ENCODE results near the gene SERP2.

SERP2 gene

DNA sequence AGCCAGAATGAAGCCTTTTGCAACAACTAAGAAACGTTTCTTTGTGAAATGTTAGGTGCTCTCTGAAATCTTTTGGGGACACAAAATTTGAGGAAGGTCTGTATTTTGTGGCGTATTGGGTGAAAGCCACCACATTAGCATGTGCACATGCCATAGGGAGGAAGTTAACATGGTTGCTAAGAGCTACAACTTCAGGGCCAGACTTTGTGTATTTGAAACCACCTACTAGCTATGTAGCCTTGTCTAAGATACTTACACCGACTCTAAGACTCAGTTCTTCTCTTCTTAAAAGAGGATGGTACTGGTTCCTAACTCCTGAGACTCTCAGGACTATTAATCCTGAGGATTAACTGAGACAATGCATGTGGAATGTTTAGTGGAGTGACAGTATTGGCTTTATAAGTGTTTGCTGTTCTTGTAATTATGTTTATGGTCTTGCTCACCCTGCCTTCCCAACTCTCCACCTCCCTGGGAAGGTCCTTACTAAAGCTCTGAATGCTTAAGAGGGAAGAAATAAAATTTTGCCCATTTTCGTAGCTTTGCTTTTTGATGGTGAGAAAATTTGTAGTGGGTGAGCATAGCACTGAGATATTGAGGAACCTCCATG lies 15.5 kb downstream of the SERP2 start:
- no peak for DNase-seq

DNA sequence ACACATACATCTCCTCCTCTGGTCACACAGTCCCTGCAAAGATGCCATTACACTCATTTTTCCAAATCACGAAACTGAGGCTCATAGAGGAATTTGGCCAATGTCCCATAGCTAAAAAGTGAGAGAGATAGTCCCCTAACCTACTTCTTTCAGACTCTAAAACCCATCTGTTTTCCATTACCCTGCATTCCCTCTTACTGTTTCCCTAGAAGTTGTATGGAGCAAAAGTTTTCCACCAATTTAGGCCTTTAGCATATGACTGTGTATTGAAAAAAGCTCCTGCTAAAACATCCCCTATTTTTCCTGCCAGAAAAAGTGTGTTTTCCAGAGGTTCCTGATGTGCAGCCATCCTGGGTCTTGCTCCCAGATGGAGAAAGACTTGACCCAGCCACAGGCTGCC lies 16.3 kb downstream of the SERP2 start:
- no peak for DNase-seq

DNA sequence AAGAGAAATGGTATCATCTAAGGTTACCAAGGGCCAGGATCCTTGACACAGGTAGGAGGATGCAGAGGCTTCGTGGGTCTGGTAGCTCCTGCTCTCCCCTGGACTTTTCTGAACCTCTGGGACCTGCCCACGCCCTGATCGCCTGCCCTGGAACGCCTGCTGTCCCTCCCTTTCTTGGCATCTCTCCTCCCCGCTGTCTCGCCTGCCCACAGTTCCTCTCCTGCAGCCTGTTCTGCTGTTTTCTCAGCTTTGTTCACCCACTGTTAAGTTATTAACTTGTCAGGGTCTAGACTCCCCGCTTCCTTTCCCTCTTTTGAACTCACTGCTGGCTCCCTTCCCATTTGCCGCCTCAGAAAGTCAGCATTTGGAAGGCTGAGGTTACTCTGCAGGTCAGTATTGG lies 19.8 kb downstream of the SERP2 start:
- no peak for DNase-seq

DNA sequence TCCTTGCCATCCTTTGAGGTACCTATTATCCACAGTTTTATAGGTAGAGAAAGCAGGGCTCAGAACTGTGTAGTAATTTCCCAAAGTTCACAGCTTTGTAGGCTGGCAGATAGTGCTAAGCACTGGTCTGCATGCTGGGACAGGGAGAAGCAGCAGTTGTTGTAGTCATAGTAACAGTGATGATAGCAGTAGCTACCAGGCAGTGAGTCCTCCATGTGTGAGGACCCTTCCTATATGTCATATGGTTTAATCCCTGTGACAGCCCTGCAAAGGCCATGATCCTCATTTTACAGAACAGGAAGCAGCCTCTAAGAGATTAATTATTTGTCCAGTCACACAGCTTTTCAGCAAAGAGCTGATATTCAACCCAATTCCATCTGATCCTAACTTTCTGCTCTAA lies 21.0 kb downstream of the SERP2 start:
- DNase-seq = no peak

DNA sequence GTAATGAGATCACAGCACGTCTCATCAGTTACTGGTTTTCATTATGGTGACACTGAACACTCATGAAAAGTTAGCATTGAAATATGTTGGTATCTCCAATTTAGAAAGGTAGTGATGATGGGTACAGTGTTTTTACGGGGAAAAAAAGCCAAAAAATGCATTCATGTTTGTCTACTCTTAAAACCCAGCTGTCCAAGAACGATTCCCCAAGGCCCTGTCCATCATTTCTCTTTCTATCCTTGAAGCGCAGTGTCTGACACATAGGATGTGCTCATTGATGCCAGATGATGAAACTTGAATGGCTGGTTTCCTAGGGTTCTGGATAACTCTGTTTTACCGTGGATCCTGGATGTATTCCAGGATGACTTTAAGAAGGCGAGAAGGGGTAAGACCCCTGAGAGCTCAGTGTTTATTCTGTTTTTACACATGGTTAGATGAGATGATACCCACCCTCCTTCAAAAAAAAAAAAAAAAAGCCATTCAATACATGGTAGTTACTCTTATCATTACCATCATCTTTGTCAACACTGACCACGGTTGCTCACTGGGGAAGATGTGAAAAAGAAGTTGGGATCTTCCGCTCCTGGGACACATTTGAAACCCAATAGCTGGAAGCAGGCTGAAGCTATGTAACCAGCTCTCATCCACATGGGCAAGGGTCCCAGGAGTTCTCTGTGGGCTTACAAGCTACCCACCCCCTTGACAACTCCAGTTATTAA lies 22.5 kb downstream of the SERP2 start:
- DNase-seq = no peak

DNA sequence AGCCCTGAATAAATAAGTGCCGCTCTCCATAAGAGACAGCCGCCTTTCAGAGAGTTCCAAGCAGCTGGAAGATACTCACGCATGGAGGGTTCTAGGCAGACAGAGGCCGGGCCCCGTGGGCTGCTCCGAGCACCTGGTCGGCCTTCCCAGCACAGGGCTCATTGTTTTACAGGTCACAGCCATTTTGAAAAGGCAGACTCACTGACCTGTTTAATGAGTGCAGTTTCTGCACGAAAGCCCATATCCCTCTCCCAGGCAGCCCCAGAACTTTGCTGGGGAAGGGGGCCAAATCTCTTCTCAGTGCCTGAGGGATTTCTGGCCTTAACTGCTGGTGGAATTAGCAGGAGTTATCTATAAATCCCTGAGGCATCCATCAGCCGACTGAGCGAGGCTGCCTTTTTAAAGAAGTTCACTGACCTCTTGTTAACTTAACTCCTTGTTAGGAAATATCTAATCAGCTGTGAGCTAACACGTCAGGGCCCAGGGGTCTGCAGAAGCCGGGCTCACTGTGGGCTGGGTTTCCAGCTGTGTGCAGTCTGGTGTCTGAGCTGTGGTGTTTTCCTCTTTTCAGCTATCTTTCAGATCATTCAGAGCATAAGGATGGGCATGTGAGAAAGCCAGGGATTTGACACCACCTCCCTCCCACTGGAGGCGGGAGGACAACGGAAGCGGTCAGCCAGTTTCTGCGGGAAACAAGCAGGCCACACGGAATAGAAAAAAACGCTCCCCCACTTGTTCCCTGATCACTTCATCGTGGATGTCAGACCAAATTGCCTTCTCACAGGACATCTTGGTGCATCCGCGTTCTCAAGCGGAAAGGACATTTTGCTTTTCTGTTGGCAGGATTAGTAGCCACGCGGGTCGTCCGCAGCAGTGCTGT lies 23.3 kb downstream of the SERP2 start:
- DNase-seq = no peak

DNA sequence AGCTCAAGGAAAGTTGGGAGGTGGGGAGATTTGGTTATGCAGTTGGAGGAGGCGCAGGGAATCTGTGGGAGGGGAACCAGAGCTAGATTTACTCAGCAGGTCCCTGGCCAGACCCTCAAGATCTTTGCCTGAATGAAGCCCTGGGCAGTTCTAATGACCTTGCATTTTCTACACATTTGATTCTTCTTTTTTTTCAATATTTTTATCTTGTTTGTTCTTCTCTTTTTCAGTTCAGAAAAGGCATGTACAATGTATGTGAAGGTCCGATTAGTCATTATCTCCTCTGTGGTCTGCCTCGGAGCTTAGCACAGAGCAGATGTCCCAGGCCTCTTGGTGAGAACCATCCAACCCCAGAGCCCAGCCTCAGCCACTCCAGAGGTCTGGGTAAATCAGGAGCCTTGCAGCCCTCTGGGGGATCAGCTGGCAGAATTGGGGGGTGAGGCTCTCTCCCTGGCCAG lies 24.2 kb downstream of the SERP2 start:
- DNase-seq = no peak

DNA sequence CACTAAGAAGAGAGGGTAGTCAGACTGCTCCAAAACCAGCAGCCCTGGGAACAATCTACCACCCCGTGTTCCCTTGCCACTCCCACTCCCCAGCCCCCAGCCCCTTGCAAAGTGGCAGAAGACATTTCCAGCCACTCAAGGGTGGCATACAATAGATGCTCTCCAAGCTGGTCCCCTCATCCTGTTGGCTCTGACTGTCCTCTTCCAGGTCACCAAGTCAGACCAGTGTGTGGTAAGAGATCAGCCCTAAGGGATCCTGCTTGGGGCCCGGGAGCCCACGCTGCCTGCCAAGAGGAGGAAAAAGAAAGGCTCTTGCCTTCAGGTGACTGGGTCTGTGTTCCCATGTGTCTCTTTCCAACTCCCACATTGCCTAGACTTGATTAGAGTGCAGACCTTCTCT lies 25.0 kb downstream of the SERP2 start:
- no peak for DNase-seq

DNA sequence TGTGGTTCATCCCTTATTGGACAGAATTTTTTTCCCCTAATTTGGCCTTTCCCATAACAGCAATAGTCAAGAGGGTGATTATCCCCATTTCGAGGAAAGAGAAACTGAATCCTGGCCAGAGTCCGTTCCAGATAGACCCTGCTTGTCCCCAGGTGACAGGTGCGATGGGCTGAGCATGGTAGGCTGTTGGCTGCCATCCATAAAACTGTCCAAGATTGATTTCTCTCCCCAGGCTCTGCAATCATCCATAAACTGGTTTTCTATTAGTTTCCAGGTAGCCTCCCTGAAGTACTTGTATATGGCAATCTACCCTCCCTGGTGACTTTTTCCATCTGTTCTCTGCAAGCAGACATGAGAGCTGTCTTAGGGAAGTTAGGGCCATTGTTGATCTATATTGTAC lies 25.4 kb downstream of the SERP2 start:
- no peak for DNase-seq

DNA sequence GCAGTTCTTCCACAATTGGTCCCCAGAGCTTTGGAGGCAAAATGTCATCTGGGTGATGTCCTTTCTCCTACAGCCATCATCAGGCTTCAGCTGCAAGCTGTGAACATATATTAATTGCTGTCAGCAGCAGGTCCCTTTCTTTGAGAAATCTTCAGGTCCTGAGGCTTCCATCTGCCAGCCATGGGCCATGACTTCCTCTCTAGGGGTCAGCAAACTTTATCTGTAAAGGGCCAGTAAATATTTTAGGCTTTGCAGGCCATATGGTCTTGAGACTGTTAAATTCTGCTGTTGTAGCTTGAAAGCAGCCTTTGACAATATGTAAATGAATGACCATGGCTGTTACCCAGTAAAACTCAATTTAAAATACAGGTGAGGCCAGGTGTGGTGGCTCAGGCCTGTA lies 27.1 kb downstream of the SERP2 start:
- DNase-seq = no peak

DNA sequence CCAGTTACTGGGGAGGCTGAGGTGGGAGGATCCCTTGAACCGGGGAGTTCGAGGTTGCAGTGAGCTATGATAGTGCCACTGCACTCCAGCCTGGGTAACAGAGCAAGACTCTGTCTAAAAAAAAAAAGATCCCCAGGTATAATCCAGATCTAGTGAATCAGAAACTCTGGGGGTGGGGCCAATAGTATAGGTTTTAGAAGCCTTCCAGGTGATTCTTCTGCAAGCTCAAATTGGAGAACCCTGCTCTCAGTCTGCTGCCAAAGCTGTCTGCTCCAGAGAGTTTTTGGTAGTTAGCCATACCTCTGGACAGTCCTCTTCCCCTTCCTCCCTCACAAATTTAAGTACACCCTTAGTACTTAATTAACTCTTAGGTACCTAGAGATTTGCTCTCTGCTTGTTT lies 28.0 kb downstream of the SERP2 start:
- DNase-seq = no peak

DNA sequence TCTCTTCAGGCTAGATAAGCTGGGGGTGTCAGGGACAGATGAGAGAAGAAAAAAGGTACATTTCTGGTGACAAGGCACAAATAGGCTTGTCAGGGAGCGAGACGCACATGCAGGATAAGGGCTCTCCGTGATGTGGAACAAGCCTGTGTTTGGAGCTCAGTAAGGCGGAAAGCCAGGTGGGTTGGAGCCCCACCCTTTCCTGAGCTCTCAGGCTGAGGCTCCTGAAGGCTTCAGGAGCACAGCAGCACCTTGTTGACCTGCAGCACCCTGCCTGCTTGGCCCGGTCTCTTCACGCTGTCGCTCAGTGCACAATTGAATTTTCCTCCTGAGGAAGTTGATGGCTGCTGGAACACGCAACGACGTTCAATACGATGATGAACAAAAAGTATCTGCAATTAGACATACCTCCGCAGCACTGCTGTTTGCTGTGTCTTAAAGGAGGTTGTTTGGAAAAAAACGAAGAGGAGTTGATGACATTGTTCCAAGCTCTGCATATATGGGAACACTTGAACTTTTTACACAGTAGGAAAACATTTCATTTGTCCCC lies 29.3 kb downstream of the SERP2 start:
- no peak for DNase-seq

DNA sequence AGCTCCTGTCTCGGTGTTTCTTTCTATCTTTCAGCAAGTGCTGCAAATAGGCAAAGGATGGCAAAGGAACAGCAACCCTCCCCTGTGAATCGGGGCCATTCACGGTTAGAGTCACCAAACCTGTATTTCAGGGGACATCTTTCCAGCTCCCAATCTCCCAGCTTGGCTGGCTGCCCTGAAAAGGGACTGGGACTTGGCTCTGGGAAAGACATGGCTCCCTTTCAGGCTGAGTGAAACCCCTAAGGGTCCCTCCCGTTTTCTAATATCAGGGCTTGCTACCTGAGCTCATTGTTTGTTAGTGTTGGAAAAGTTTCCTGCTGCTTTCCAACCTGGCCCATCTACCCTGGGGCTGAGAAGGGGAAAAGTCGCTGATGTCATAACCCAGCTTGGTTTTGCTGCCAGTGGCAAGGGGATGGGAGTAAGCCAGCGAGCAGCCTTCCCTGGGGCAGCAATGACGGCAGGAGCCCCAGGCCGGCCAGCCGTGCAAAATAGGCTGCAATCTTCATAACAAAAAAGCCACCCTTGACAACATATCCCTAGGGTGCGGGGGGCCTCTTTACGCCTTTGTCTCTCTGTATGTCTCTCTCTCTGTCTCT lies 29.9 kb downstream of the SERP2 start:
- no peak for DNase-seq

DNA sequence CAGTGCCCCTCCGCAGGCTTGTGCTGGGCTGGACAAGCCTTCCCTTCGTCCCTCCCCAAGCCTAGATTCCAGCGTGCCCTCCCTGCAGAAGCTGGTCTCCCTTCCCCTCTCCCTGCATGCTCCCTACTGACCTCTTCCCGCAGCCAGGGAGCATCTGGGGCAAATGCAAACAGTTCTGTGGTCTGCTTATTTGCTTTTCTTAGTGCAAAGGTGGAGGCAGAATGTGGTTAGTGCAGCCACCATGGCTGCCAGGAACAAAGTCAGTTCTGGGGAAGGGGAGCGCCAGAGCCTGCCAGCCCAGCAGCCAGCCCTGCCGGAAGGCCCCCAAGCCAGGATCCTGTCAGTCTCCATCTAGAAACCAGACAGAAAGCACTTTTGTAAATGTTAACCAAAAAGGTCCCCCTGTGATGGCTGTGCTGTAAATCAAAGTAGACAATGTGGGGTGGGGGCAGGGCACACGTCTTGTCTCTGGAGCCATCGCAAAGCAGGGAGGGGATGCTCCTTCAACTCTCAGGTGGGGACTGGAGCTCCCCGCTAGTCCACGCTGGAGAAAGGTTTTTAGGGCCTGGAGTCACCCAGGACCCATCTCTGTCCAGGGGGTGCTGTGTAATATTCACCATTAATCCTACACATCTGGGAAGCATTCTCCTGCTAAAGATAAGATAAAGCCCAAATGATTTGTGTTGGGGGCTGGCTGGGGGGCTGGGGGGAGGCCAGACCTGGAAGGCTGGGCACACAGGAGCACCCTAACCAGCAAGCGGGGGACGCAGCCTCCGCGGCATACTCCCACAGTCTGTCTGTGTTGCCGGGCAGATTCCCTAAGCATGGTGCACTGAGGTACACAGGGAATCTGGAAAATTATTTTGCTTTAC lies 30.9 kb downstream of the SERP2 start:
- no peak for DNase-seq

DNA sequence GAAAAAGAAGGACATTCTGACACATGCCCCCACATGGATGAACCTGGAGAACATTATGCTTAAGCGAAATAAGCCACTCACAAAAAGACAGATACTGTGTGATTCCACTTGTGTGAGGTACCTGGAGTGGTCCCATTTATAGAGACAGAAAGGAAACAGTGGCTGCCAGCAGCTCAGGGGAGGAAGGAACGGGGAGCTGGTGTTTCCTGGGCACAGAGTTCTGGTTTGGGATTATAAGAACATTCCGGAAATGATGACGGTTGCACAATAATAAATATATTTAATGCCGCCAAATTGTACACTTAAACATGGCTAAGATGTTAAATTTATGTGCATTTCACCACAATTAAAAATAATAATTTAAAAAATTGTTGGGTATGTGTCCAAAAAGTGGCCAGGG lies 33.0 kb downstream of the SERP2 start:
- DNase-seq = no peak

DNA sequence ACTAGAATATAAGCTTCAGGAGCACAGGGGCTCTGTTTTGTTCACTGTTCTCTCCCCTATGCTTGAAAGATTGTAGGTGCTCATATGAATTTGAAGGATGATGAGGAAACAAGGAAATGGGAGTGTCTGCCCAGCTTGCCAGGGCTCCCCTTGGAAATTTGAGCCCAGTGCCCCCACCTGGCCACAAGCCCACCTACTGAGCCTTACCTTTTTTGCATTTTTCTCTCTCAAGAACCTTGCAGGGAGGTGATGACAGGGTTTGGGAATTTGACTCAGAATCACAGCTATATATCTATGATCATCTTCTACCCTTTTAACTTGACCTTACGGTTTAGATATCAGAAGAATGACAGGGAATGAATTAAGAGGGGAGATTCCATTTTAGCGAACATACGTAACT lies 33.8 kb downstream of the SERP2 start:
- peak; percentile 14 for DNase-seq

DNA sequence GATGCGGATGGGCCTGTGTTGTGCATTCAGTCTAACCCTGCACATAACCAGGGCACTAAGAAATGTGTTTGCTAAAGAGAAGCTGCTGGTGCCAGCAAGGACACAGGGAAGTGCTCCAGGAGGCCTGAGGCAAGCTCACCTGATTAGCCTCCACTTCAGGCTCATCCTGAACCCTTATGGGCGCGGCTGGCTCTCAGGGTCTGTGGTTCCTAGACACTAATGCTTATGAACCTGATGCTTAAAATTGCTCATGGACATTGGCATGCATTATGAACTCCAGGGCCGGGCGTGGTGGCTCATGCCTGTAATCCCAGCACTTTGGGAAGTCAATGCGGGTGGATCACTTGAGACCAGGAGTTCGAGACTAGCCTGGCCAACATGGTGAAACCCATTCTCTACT lies 34.3 kb downstream of the SERP2 start:
- peak; percentile 29 for DNase-seq

DNA sequence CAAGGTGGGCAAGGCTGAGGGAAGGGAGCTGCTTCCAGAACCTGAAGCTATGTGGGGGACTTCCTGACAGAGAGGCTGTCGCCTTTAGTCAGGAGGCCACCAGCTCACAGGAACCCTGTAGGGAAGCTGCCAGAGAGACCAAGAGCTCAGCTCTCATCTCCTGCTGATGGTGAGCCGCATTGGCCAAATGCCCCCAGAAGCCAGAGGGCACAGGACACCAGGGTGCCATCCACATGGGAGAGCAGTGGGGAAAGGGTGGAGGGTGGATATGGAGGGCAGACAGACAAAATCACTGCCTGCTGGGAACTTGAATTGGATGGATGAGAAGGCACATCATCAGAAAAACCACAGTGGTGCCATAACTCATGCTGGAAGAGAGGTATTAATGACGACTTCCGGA lies 36.0 kb downstream of the SERP2 start:
- DNase-seq = no peak

DNA sequence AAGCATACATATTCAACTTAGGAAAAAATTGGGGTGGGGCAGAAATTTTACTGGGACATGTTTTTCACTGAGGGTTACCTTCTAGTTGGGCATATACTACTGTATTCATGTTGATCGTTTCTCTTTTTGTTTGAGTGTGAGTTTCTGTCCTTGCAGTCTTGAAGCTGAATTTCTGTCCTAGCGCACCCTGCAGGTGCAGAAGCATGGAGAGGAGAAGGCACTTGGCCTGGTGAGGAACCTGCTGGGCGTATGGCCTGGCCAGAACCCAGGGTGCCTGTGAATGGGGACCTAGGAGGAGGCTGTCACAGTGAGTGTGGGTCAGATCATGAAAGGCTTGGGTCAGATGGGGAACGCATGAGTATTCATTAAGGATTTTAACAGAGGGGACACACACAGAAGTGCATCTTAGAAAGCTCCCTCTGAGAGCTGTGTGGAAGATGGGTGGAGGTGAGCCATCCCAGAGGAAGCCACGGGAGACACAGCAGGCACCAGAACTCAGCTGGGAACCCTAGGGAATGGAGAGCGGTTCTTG lies 36.8 kb downstream of the SERP2 start:
- no peak for DNase-seq

DNA sequence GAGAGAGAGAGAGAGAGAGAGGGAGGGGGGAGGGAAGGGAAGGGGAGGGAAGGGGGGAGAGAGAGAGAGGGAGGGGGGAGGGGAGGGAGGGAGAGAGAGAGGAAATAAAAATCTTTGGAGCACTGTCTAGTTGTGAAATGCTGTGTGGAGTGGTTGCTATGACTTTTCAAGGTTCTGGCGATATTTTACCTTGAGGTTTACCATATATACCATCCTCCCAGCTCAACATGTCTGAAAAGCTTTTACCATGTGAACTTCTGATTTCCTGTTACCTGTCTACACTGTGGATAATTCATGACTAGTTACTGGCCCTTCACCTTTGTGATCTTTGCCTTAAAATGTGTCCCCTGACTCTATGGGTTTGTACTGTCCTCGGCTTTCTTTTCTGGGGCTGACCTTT lies 38.2 kb downstream of the SERP2 start:
- no peak for DNase-seq

DNA sequence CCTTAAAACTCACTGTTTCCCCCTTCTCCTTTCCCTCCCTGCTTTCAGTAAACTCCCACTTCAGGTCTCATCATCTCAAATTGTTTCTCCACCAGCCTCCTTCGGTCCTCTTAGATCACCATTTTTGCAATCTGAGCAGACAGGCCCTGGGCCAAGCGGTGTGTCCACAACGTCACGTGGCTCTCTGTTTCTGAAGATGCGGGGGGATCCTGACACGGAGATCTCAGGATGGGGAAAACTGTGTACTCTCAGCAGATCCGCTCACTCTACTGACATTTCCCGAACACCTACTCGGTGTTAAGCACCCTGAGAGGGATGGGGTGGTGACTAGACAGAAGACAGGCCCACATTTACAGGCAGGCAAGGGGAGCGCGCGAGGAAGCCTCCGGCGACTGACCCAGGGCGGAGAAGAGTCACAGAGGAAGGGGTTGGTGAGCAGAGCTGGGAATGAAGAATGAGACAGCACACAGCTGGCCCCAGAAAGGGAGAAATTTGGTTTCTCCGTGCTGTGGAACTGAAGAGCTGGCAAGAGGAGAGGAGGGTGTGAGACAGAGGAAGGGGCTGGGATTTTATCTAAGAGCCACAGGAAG lies 38.8 kb downstream of the SERP2 start:
- no peak for DNase-seq

DNA sequence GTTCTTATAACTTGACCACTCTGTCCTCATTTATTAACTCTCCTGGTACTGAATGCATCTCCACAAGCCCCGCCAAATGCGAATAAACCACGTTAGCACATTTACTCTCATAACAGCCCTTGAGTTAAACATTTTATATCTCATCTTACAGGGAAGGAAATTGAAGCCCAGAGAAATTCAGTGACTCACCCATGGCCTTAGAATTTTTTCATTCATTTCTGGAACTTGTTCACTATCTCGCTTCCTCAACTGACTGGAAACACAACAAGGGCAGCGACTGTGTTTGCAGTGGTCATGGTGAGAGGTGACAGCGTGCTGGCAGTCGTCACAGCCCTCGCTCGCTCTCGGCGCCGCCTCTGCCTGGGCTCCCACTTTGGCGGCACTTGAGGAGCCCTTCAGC lies 39.5 kb downstream of the SERP2 start:
- no peak for DNase-seq
